GM19455 (cell line): Measurements from ENCODE around the gene SPATS2L.

ENCODE experiments used
- ATAC-seq: cut with Tn5 transposase; IDR thresholded peaks from one replicate; pipeline ENCODE4 v1.9.1; 2021; ENCODE audit not compliant: unreplicated experiment

SPATS2L gene

DNA sequence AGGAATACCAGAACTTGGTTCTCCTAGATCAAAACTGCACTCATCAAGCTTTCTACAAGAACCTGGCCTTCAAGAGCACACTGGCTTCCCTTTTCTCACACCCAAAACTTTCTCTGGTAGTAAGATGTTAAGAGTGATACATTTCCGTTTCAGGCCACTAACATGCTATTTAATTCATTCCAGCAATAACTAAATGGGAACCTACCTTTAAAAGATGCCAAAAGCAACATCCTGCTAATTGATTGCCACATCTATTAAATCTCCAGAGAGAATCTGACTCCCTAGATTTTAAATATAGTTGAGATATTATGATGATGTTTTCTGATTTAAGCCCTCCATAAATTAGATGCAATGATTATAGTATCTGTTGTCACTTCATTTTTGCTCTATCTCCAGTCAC, 131.8 kb downstream of the SPATS2L start:
- ATAC-seq, result no peak

DNA sequence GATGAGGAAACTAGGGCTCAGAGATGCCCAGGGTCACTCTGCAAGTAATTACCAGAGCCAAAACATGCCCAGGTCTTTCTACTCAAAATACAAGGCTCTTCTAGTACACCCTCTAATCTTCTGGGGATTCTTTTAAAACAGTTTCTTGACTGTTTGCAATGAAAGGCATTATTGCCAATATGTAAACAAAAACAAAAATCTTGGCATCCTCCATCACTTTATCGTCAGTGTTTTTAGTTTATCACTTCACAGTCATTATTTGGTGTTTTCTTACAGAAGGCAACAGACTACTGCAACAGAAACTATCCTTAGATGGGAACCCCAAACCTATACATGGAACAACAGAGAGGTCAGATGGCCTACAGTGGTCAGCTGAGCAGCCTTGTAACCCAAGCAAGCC, 132.4 kb downstream of the SPATS2L start:
- ATAC-seq, result no peak

DNA sequence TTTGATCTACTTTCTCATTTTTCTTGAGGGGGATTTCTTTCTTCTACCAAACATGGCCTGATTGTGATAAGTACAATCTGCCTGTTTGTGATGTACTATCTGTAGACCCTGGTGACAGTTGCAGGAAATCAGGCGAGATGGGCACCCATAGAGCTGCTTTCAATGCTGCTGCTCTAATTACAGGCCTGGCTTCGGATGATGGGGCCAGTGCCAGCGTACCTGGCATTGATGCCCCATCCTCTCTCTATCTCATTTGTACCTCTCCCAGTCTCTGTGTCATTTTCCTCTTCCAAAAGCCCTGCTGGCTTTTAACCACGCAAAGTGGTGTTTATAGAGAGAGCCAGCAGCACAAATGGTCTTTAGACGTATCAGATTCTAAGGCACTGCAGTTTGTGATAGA, 133.5 kb downstream of the SPATS2L start:
- ATAC-seq, result no peak

GRCh38 chr2:200442471-200442870, 136.0 kb downstream of the SPATS2L start:
- no peak for ATAC-seq

DNA sequence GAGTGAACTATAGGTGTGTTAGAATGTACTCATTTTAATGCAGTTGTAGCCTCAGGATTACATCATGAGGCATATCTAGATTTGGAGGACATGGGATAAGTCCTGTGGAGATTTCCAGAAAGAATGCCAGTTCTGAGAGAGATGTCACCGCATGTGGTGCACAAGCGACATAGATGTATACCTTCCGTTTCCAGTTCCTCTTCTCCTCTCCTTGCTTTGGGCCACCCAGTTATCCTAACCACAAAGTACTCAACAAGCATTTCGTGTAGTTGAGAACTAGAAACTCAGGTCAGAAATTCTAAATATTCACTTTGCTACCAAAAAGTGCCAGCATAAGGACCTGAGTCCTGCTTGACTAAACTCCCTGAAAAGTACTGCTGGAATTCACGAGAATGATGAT, 136.9 kb downstream of the SPATS2L start:
- ATAC-seq, result no peak

- ATAC-seq, result no peak
These were observed 137.4 kb downstream of the SPATS2L start for GRCh38 chr2:200443916-200444315.

DNA sequence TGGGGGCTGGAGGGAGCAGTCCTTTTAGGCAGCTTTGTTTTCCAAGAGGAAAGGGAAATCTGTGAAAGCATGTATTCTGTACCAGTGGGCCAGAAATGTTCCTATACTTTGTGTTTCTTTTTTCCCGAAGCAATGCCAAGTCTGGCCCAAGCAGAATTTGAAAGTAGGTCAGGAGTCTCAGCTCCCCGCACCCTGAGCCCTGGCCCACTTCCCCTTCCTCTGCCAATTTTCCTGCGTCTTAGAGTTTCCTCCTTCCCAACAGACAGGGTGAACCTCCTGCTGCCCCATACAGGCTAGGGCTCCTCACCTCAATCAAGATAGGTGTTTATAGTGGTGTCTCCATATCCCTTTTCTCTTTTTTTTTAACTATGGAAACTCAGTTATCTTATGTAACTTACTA, 138.0 kb downstream of the SPATS2L start:
- no peak for ATAC-seq

GRCh38 chr2:200445284-200445683, 138.8 kb downstream of the SPATS2L start:
- no peak for ATAC-seq

- no peak for ATAC-seq
These were observed 140.1 kb downstream of the SPATS2L start for GRCh38 chr2:200446612-200447011.

DNA sequence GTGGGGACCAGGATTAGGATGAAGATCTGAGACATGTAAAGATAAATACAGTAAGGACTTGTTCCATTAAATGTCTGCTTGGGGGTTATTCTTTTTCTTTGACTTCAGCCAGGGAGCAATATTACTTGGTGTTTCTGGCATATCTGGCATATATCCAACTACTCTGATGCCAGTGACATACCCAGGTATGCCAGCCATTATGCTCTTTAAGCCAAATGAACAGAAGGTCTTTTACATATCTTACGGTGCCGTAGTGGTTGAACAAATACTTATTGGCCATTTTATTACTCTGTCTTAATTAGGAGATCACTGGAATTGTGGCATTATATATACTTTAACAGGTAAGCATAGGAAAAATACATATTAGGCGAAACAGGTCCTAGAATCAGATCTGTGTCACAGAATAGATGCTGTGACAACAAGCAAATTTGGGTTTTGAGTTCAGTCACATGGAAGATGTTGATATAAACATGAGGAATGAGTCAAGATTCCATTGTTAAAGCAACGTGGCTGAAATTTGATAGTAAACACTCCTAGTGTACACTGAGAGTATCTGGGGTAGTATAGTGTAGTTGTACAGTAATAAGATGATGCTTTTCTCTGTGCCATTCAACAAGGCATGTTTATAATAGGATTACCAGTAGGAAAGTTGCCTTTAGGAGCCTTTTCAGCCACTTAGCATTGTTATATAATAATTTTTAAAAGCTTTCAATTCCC, 140.8 kb downstream of the SPATS2L start:
- no peak for ATAC-seq

- ATAC-seq, result no peak
These were observed 142.0 kb downstream of the SPATS2L start for GRCh38 chr2:200448455-200448854.

DNA sequence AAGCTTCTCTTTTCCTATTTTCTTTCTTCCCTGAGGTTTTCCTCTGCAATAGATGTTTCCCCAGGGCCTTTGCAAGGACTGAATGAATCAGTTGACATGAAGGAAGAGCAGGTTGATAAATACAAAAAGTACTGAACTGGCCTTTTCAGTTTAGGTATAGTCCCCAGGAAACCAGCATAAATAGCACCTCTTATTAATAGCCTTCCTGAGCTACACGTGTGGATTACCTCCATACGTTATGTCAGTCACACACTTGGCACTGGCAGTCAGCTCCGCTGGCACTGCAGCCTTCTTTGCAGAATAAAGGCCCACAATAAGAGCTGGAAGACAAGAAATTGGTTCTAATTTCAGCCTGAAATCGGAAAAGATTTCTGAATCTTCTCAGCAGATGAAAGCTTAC, 142.7 kb downstream of the SPATS2L start:
- ATAC-seq, result no peak

GRCh38 chr2:200450288-200450687, 143.8 kb downstream of the SPATS2L start:
- ATAC-seq, result no peak

DNA sequence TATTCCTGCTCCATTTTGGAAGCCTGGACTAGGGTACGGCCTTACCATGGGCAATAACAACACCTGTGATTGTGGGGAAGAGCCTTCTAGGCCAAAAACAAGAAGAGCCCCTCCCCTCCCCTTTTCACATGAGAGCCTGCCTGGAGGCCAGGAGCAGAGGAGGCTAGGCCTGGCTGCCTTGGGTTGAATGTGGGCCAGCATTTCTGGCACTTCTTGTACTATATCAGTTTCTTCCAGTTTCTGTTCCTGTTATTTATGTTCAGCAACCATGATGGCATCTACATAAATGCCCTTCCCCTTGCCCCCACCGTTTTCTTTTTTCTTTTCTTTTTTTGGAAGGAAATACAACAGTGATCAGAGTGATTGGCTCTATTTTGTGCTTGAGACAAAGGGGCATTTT, 145.0 kb downstream of the SPATS2L start:
- ATAC-seq, result no peak

DNA sequence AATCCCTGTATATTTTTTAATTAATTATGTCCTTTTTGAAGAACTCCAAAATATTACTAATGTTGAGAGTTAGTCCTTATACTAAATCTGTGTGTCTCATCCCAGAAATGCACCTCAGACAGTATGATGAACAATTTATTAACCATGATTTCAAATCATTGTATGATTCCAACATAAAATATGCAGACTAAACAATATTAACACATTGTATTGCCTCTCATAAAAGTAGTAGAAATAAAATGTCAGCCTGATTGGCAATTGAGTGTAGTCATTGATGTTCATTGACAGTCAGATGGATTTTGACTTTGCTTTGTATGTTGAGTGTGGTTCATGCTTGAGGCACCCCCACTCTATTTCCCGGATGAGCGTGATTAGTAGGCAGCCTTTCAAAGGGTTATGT, 145.9 kb downstream of the SPATS2L start:
- ATAC-seq, result no peak

DNA sequence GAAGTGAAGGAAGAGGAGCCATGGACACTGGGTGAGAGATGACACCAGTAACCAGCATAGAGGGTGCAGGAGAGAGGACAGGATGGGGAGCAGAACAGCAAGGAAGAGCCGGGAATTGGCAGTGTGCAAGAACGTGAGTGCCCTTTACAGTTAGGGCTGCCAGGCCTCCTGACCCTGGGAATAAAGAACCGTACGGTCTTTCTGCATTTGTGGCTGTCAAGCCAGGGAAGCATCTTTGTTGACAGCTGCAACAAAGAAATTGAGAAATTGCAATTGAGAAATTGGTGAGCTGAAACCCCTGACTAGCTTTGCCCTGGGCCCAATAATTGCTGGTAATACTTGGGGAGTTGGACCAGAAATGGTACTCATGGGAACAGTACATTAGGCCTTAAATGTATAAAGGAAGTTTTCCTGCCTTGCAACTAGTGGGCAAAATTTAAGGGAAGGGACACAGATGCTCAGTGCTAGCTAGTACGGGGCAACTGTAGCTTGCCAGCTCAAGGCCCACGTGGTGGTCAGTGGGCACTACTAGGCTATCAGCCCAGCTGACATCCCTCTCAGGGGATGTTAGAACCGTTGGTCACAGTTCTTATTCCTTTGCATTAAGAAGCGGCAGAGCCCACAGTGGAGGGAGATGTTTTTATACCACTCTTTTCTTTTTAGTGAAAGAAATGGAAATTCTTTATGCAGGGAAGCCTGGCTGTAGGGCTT, 146.8 kb downstream of the SPATS2L start:
- no peak for ATAC-seq

DNA sequence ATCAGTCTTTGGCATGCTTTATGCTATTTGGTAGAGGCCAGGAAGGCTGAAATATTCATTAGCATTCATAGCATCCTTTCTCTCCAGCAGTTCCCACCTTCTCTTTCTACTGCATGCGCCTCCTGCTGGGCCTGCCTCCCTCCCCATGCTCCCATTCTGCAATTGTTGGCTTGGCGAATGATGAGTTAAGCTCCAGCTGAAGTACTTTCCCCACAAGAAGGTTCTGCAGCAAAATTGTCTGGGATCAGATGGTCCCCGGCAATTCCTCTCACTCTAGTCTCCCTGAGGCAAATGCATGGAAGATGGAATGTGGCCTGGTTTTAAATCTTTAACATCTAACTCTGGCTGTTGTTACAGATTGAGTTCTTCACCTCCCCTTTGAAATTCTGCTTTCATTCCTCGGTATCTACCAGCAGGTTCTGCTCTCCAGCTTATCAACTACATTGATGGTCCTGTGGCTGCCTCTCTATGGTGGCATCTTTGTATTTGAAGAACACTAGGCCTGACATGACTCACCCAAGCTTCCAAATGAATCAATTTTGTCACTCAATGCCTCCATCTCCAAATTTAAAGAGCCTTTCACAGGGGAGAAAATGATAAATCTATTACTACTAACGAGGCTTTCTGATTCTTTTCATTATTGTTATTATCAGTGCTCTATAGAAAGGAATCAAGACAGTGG, 147.5 kb downstream of the SPATS2L start:
- ATAC-seq, result no peak

DNA sequence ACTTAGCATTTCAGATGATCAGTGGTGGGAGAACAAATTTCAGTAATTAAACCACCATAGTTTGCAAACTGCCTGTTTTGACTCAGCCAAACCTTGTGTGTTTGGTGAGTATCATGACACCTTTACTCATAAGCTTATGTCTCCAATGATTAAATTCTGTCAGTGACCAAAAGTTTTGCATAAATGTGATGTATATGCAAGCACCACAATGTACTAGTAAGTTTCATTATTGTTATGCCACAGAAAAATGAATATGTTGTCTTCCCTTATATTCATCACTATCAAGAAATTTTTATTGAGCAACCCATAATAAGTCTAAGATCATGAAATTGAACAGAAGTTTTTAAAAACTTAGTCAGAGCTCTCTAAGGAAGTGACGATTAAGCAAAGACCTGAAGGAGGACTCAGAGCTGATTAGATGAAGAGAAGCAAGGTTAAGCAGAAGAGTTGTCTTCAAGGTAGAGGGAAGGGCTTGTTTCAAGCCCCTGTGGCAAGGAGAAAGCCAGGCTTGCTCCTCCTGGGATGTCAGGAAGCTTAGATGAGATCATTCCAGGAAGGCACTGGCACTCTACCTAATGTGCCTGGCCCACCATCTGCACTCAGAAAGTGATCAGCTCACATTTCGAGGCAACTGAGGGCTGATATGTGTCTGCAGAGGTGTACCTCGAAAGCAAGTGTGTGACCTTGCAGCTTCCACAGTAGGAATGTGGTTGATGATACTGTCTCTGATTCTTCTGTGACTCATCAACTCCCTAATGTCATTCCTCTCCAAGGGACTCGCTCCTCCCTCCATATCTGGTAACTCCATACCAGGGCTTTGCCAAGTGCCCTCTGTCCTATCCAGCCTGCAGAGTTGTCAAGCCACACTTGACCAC, 148.7 kb downstream of the SPATS2L start:
- ATAC-seq, result peak; percentile 85

GRCh38 chr2:200455958-200456421, 149.5 kb downstream of the SPATS2L start:
- ATAC-seq, result no peak

GRCh38 chr2:200456567-200456966, 150.1 kb downstream of the SPATS2L start:
- no peak for ATAC-seq

DNA sequence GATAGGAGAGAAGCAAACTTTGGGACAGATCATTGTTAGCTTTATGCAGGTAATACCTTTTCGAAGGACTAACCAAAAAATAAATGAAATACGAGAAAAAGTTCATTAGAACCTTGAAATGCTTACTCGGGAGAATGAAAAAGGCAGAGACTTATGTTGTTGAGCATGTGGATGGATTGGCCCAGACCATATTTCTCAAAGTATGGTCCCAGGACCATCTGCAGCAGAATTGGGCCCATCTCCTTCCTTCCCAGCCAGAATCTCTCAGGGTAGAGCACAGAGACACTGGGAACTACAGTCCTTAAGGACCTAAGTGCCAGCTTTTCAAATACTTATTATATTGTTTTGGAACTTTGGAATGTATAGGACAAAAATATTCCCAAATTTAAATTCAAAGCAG, 152.6 kb downstream of the SPATS2L start:
- ATAC-seq, result no peak
